HG02763 (cell line): ENCODE results near the gene TEX51.

Experiments used
- ATAC-seq: cut with Tn5 transposase; IDR thresholded peaks from one replicate; pipeline ENCODE4 v1.9.1; 2021; ENCODE audit warnings: mild to moderate bottlenecking, moderate library complexity; ENCODE audit not compliant: unreplicated experiment

The TEX51 gene

DNA sequence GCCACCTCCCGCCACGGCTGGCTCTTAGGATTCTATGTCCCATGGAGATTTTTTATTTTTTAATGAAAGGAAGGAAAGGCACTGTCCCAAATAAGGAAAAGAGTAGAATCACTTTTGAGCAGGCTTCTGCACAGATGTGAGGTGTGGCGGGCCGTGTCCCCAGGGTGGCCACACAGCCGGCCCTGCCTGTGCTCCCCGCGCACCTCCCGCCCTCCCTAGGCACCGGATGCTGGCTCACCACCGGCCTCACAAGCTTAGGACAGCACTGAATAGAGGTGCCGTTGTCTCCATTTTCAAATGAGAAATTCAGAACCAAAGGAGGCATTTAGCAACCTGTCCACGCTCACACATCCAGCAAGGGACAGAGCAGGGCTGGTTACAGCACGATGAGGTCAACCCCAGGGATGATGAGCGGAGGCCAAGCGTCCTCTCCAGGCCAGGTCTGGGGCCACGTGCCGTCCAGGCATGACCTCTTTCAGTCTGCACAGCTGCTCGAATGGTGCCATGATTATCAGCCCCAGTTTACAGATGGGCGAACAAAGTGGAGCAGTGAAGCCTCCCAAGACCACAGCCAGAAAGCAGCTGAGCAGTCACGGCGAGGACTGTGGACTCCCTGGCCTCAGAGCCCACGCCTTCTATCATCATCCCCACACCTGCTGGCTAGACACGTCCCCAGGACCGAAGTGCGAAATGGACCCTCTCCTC lies 20.7 kb upstream of the TEX51 start:
- no peak for ATAC-seq

DNA sequence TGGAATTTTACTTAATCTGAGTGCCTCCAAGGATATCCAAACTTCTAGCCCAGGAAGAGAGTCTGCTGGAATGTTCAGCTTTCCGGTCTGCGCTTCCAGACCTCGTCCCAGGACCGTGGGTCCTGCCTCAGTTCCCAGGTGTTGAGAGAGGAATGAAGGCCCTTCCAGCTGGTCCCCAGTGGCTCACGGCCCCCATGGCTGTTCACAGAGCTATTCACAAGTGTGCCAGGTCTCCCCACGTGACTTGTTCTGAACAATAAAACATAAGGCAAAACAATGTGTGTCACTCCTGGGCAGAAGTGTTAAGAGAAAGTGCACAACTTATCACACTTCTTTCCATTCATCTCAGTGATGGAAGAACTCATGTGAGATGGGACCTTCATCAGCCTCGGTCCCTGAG lies 20.1 kb upstream of the TEX51 start:
- no peak for ATAC-seq

DNA sequence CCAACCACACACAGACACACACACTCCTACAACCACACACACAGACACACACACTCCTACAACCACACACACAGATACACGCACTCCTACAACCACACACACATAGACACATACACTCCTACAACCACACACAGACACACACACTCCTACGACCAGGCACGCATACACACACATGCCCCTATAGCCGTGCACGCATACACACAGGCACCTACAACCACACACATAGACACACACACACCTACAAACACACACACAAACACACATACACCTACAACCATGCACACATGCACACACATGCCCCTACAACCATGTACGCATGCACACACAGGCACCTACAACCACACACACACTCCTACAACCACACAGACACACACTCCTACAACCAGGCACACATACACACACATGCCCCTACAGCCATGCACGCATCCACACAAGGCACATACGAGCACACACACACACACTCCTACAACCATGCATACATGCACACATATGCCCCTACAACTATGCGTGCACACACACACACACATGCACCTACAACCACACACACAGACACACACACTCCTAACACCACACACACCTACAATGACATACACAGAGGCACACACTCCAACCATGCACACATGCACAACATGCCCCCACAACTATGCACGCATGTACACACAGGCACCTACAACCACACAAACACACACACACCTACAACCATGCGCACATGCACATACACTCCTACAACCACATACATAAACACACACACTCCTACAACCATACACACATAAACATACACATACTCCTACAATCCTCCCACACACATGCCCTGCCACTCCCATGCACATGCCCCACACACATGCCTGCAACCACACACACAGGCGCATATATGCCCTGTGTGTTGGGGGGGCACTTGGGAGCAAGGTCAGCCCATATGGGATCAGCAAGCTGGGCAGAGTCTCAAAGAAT lies 19.1 kb upstream of the TEX51 start:
- no peak for ATAC-seq

DNA sequence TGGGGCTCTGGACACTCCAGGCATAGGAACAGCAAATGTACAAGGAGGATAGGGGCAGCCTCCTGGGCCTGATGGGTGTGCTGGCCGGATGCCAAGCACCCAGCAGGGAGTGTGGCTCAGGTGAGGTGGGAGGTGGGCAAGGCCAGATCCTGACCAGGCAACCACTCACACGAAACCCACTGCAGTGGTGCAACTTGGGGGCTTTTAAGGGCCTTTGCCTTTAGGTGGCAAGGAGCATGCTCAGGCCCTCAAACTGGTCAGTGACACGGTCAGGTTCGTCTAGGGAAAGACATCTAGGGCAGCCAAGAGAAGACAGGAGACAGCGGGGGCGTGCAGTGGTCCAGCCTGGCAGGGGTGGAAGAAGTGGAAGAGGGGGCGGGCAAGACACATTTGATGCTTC lies 18.4 kb upstream of the TEX51 start:
- no peak for ATAC-seq

DNA sequence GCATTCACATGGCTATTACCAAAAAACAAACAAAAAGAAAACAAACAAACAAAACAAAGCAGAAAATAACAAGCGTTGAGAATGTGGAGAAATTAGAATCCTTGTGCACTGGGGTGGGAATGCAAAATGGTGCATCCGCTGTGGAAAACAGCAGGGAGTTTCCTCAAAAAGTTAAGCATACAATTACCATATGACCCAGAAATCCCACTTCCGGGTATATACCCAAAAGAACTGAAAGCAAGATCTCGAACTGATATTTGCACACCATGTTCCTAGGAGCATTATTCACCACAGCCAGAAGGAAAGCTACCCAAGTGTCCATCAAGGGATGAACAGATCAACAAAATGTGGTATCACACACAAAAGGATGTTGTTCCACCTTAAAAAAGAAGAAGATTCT lies 17.9 kb upstream of the TEX51 start:
- ATAC-seq: no peak

GRCh38 chr2:126881591-126881990 lies 17.1 kb upstream of the TEX51 start:
- ATAC-seq: no peak

DNA sequence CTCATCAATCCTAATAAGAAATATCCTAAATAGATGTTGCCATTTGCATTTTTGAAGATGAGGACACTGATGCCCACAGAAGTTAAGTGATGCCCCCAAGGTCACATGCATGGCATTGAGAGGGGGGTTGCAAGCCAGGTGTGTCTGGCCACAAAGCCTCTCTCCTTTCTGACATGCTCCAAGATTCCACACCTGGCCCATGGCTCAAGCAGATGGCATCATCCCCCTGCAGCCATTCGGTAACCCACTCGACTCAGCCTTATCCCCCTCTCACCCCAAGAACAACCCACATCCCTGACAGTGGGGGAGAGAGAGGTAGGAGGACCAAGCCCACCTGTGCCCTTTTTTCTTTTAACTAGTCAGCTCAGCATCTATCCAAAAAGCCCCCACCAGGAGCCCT lies 16.5 kb upstream of the TEX51 start:
- ATAC-seq: no peak

- no peak for ATAC-seq
Measured at GRCh38 chr2:126882736-126883665, 15.7 kb upstream of the TEX51 start.

GRCh38 chr2:126883666-126884040 lies 15.0 kb upstream of the TEX51 start:
- no peak for ATAC-seq

GRCh38 chr2:126884861-126885750 lies 13.6 kb upstream of the TEX51 start:
- ATAC-seq: no peak

- ATAC-seq: no peak
Measured at GRCh38 chr2:126885751-126886210, 12.9 kb upstream of the TEX51 start.

GRCh38 chr2:126886211-126886915 lies 12.3 kb upstream of the TEX51 start:
- ATAC-seq: no peak

GRCh38 chr2:126886916-126887280 lies 11.8 kb upstream of the TEX51 start:
- ATAC-seq: no peak

GRCh38 chr2:126887506-126887905 lies 11.2 kb upstream of the TEX51 start:
- ATAC-seq: no peak

- no peak for ATAC-seq
Measured at GRCh38 chr2:126888046-126888445, 10.6 kb upstream of the TEX51 start.

DNA sequence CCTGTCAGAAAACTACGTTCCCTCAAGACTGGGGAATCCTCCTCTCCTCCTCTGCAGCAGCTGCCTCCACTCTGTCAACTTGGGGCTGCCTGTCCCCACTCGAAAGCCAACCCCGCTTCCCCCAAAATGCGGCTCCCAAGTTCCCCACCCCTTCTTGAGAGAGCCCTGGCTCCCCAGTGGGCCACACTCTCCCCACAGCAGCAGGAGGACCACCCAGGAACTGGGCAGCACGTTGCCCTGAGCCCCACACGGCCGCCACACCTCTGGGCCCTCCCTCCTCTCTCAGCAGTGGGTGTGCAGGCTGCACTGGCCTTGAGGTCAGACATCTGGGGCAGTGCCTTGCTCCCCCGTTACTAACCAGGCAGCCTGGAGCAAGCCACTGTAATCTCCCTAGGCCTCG lies 9.6 kb upstream of the TEX51 start:
- ATAC-seq: no peak

GRCh38 chr2:126889496-126890135 lies 9.1 kb upstream of the TEX51 start:
- ATAC-seq: no peak

DNA sequence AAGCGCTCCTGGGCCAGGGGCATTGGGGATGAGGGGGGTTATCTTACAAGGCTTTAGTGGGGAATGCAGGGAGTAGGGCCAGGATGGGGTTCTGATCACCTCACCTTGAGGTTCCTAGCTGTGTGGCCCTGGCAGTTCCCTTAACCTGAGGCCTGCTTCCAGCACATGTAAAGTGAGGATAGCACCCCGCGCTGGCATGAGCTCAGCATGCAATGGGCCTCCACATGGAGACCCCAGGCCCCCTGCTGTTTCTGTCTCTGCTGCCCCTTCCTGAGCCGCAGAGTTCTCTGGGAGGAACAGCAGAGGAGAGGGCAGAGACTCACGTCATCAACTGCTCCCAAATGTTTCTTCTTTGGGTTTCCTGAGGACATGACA lies 8.6 kb upstream of the TEX51 start:
- no peak for ATAC-seq
